GM18520 (cell line): ENCODE data around the gene CELF2.

Source experiments
- ATAC-seq: cut with Tn5 transposase; IDR thresholded peaks from one replicate; pipeline ENCODE4 v1.9.1; 2021; ENCODE audit not compliant: unreplicated experiment

Gene CELF2

GRCh38 chr10:11317936-11318670 lies 300.4 kb downstream of the CELF2 start:
- ATAC-seq = no peak

GRCh38 chr10:11318826-11319598 lies 301.3 kb downstream of the CELF2 start:
- ATAC-seq = no peak

GRCh38 chr10:11319990-11320602 lies 302.4 kb downstream of the CELF2 start:
- no peak for ATAC-seq

- no peak for ATAC-seq
Observed at GRCh38 chr10:11320809-11321520, 303.3 kb downstream of the CELF2 start.

- ATAC-seq = no peak
Observed at GRCh38 chr10:11322698-11323097, 305.0 kb downstream of the CELF2 start.

- no peak for ATAC-seq
Observed at GRCh38 chr10:11324761-11325321, 307.2 kb downstream of the CELF2 start.

GRCh38 chr10:11325817-11326216 lies 308.1 kb downstream of the CELF2 start:
- no peak for ATAC-seq

- ATAC-seq = no peak
Observed at GRCh38 chr10:11326241-11326640, 308.6 kb downstream of the CELF2 start.

- ATAC-seq = no peak
Observed at GRCh38 chr10:11326913-11327616, 309.4 kb downstream of the CELF2 start.

- ATAC-seq = no peak
Observed at GRCh38 chr10:11328264-11329061, 310.8 kb downstream of the CELF2 start.

- no peak for ATAC-seq
Observed at GRCh38 chr10:11329062-11329673, 311.5 kb downstream of the CELF2 start.

- ATAC-seq = no peak
Observed at GRCh38 chr10:11330383-11331045, 312.8 kb downstream of the CELF2 start.

GRCh38 chr10:11331046-11331577 lies 313.4 kb downstream of the CELF2 start:
- ATAC-seq = no peak

- ATAC-seq = no peak
Observed at GRCh38 chr10:11331726-11332125, 314.1 kb downstream of the CELF2 start.

- no peak for ATAC-seq
Observed at GRCh38 chr10:11332846-11333245, 315.2 kb downstream of the CELF2 start.

GRCh38 chr10:11334436-11334835 lies 316.8 kb downstream of the CELF2 start:
- ATAC-seq = no peak

- no peak for ATAC-seq
Observed at GRCh38 chr10:11335167-11335652, 317.5 kb downstream of the CELF2 start.

- ATAC-seq = no peak
Observed at GRCh38 chr10:11335881-11336430, 318.3 kb downstream of the CELF2 start.
